KOPT-K1 (cell line): ENCODE data around the gene SURF6.
"Not testable (repeated sequence)": the region's sequence is repeated elsewhere in the genome, so short reads cannot be mapped to it uniquely, and the experiment has no call there.

Experiments
- H3K27ac ChIP-seq: fragments of 200-600 bp; sonication (generic); 2 replicates; pipeline ENCODE4 v1.5.1; 2016; ENCODE audit warnings: antibody characterized with exemption, mild to moderate bottlenecking, low read depth, low read length; ENCODE audit not compliant: poor library complexity, severe bottlenecking
- H3K36me3 ChIP-seq: fragments of 200-600 bp; sonication (generic); 2 replicates; pipeline ENCODE4 v1.5.1; 2017; ENCODE audit warnings: antibody characterized with exemption, mild to moderate bottlenecking, low read length, moderate library complexity; ENCODE audit not compliant: insufficient read depth
- H3K9me3 ChIP-seq: fragments of 200-600 bp; sonication (generic); 2 replicates; pipeline ENCODE4 v1.5.1; 2017; ENCODE audit warnings: antibody characterized with exemption, low read length, mild to moderate bottlenecking; ENCODE audit not compliant: insufficient read depth, poor library complexity, severe bottlenecking

Gene SURF6

DNA sequence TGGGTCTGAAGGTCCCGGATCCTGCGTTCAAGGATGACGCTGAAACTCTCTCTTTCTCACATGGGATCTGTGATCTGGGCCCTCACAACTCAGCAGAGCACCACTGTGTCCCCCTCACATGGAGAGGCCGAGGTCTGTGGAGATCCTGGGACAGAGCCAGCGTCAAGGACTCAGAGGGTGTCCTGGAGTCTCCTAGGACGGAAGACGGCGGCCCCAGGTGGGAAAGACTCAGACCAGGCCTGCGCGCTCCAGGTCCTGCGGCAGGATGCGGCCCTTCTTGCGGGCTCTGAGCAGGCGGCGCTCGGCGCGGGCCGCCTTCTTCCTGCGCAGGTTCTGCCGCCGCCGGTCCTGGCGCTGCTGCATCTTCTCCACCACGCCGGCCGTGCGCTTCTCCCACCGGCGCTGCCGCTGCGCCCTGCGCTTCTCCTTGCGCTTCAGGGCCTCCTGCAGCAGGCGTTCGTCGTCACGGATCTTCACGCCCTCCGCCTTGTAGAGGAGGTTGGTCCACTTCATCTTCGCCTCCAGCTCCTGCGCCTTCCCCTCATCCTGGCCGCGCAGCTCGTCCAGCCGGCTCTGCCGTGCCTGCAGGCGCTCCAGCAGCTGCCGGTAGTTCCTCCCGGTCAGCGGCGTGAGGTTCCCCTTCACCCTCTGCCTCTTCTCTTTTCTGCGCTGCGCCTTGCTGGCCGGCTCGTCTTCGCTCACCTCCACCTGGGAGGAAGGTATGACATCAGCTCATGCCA lies 4.2 kb downstream of the SURF6 start:
- no peaks in the 10 kb centered on the region for H3K9me3 ChIP-seq
- no peak overlapping the region for H3K27ac ChIP-seq
- peaks cover 50% of the 10 kb centered on the region for H3K36me3 ChIP-seq

DNA sequence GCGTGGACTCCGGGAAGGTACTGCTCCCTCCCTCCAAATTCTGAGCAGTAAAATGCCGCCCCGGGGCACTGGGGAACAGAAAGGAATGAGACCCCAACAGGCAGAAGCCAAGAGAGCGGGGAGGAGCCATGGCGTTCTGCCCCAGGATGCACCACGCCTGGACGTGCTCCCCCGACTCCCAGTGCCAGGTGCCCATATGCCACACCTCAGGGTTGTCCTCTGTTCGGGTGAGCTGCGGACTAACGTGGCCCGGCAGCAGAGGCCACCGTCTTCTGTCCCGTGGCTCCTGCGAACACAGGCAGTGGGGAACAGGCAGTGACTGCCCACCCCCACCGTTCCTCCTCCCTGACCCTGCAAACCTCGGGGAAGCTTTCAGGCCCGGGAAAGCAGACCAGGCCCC lies 4.8 kb downstream of the SURF6 start:
- no peak overlapping the region for H3K27ac ChIP-seq
- H3K36me3 ChIP-seq = peaks cover 50% of the 10 kb centered on the region
- H3K9me3 ChIP-seq = no peaks in the 10 kb centered on the region

DNA sequence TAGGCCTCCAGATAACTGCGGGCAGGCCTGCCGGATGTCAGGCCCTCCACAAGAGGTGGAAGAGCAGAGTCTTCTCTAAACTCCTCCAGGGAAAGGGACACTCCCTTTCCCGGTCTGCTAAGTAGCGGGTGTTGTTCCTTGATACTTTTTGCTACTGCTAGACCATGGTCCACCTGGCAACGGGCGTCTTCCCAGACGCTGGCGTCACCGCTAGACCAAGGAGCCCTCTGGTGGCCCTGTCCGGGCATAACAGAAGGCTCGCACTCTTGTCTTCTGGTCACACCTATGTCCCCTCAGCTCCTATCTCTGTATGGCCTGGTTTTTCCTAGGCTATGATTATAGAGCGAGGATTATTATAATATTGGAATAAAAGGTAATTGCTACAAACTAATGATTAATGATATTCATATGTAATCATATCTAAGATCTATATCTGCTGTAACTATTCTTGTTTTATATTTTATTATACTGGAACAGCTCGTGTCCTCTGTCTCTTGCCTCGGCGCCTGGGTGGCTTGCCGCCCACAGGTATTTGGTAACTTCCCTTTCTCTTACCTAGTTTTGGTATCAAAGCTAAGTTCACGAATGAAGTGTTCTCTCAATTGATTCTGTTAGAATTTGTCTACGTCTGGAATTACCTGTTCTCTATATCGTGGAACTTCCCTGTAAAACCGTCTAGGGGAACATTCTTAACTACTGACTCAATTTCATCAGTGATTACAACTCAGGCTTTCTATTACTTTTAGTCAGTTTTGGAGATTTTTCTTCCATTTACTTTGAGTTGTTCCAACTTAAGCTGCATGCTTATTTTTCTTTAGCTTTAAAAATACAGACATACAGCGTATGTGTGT lies 6.5 kb downstream of the SURF6 start:
- H3K9me3 ChIP-seq, H3K27ac ChIP-seq: not testable (repeated sequence)
- H3K36me3 ChIP-seq = peaks cover 49% of the 10 kb centered on the region

DNA sequence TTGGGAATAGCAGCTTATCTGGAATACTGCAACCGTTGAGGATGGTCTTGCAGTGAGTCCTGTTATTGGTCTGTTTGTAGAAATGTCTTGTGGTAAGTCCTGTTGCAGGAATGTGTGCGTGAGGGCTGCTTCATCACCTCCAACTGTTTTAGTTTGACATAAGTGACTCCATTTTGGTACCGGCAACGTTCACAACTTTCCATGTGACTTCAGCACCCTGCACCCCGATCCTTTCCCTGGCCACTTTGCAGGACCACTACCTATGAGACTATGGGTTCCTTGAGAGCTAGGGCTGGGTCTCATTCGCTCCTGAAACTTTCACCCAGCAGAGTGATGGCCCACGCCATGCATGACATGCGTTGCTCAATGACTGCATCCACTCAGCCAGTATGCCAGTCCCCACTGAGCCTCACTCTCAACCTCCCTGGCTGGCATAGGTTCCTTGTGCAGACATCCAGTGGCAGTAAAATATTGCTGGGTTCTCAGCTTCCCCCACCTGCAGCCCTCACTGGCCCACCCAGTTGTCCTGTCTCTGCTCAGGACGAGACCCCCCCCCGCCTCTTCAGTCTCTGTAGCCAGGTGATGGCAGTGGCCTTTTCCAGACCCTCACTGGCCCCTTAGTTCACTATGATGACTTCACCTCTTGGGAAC lies 8.0 kb downstream of the SURF6 start:
- peaks cover 33% of the 10 kb centered on the region for H3K36me3 ChIP-seq
- no peaks in the 10 kb centered on the region for H3K9me3 ChIP-seq
- no peak overlapping the region for H3K27ac ChIP-seq

DNA sequence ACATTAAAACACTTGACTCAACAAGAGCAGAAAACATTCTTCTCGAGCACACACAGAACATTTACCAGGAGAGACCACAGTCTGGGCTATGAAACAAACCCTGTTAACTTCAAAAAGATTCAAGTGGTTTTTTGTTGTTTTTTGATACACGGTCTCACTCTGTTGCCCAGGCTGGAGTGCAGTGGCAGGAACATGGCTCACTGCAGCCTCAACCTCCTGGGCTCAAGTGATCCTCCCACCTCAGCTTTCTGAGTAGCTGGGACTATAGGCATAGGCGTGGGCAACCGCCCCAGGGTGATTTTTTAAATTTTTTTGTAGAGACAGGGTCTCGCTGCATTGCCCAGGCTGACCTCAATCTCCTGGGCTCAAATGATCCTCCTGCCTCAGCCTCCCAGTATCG lies 9.0 kb downstream of the SURF6 start:
- not testable (repeated sequence) for H3K9me3 ChIP-seq, H3K27ac ChIP-seq
- H3K36me3 ChIP-seq = peaks cover 24% of the 10 kb centered on the region

DNA sequence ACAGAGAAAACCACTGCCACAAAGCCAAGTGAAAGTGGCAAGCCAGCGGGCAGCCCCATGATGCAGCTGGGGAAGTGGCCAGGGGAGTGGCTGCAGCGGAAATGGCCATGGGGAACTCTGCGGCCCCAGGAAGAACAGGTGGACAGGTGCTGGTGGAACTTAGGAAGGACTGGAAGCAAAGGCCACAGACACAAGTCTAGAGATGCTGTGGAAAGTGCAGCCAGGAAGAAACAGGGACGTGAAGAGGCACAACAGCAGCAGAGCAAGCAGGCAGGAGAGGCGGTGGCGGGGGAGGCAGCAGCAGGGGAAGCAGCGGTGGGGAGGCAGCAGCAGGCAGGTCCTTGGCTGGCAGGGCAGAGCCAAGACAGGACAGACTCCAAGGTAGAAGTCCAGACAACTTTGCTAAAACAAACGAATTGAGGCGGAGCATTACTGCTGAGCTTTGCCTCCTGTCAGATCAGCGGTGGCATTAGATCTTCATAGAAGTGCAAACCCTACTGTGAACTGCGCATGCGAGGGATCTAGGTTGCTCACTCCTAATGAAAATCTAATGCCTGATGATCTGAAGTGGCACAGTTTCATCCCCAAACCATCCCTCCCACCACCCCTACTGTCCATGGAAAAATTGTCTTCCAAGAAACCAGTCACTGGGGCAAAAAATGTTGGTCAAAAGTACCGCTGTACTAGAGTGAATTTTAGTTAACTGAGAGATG lies 11.8 kb downstream of the SURF6 start:
- Histone ChIP-seq H3K9me3 (no peaks in the 10 kb centered on the region), H3K36me3 (no peaks in the 10 kb centered on the region), H3K27ac (no peak overlapping the region)

DNA sequence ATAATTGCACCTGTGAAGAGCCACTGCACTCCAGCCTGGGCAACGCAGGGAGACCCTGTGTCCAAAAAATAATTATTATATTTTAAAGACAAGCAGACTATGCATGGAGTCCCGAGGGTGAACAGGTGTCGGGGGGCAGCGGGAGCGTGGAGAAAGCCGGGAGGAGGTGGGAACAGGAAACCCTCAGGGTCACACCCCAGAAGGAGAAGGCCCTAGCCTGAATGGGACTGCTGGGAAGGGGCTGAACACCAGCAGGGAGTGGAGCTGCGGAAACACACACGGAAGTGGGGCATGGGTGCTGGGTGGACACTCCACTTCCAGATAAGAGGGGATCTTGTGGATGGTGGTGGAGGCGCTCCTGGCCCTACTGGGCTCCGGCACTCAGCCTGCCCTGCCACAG lies 12.8 kb downstream of the SURF6 start:
- H3K36me3 ChIP-seq = no peaks in the 10 kb centered on the region
- H3K9me3 ChIP-seq = no peaks in the 10 kb centered on the region
- no peak overlapping the region for H3K27ac ChIP-seq

DNA sequence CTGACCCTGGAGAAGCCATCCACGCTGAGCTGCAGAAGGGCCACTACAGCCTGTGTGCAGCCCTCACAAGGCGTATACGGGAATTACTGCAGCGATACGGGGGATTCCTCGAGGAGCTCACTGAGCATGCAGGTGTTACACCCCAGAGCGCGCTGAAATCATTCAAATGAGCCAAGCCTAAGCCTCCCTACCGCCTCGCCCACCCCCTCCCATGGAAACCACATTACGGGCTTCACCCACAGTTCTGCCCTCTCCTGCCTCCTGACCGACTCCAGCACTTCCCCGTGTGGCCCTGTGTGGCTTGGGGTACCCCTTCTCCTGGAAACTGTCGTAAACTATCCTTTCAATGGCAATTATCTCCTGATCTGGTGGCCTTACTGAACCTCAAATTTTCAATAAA lies 13.3 kb downstream of the SURF6 start:
- H3K9me3 ChIP-seq = no peaks in the 10 kb centered on the region
- no peaks in the 10 kb centered on the region for H3K36me3 ChIP-seq

DNA sequence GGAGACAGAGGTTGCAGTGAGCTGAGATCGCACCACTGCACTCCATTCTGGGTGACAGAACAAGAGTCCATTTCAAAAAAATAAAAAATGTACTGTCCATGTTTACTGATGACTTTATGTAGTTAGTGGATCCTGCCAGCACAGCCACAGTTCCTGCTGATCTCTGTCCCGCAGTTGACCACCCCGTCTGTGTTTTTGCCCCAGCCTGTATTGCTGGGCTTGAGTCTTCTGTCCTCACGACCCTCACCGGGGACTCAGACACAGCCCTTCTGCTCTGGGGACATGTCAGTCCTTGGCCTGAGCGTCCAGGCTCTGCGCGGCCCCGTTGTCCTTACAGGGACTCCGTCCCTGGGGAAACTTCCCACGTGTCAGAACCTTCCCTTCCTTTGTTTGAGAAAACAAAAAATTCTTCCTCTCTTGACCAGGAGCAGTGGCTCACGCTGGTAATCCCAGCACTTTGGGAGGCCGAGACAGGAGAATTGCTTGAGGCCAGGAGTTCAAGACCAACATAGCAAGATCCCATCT lies 14.5 kb downstream of the SURF6 start:
- H3K27ac ChIP-seq = no peak overlapping the region
- H3K9me3 ChIP-seq = no peaks in the 10 kb centered on the region
- no peaks in the 10 kb centered on the region for H3K36me3 ChIP-seq

More for the DNA sequence above, 13.3 kb downstream of the SURF6 start:
- no peak overlapping the region for H3K27ac ChIP-seq

DNA sequence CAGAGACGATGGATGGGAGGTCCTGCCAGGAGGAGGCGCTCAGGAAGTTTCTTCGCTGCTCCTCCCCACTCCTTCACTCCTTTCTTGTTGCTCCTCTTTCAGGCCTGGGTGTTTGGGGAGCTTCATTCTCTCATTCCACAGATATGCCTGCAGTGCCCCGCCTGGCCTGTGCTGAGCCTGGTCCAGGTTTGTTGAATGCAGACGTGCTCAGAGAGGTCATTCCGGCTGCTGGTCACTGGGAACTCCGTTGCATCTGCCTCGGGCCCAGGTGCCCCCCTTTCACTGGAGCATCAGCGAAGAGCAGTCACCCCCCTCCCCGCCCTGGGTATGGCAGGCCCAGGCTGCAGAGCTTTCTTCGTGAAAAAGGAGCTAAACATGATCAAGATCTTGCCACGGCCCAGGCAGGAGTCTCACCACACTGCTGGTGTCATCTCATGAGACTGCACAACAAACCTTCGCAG lies 15.5 kb downstream of the SURF6 start:
- no peak overlapping the region for H3K27ac ChIP-seq
- H3K9me3 ChIP-seq = no peaks in the 10 kb centered on the region
- H3K36me3 ChIP-seq = no peaks in the 10 kb centered on the region

DNA sequence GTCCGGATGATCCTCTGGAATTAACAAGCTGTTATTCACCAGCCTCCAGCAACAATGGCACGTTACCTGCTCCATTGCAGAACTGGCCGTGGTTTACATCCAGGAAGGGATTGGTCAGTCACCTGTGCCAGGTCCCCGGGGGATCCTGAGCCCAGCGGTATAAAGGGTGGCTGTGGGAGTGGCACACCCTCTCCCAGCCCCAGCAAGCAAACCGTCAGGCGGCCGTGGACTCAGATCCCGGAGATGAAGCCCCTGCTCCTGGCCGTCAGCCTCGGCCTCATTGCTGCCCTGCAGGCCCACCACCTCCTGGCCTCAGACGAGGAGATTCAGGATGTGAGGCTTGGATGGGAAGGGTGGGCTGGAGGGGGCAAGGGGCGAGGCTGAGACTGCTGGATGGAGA lies 18.4 kb downstream of the SURF6 start:
- not testable (repeated sequence) for H3K36me3 ChIP-seq, H3K9me3 ChIP-seq, H3K27ac ChIP-seq

DNA sequence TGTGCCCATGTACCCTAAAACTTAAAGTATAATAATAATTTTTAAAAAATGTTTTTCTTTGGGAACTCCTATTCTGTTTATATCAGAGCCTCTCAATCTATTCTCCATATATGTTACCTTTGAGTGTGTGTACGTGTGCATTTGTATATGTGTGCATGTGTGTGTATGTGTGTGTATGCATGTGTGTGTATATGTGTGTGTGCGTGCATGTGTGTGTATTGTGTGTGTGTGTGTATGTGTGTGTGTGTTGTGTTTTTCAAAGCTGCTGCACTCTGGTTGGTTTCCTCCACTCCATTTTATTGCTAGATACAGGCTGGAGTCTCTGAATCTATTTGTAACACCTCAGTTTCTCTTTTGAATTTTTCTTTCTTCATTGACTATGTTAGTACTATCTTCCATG lies 20.0 kb downstream of the SURF6 start:
- Histone ChIP-seq H3K36me3 (no peaks in the 10 kb centered on the region), H3K27ac (no peak overlapping the region), H3K9me3 (no peaks in the 10 kb centered on the region)

DNA sequence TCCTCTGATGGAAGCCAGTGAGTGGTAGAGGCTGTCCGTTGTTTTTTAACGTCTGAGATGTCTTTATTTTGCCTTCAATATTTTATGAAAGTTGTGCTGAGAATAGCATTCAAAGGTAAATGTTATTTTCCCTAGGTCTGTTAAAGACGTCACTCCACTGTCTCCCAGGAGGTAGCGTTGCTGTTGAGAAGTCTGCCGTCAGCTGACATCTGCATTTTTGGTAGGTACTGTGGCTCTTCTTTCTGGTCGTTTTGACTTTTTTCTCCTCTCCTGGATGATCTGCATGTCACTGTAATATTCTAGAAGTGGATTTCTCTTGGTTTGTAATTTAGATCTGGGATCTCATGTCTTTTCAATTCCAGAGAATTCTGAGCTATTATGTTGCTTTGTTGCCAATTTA lies 26.4 kb downstream of the SURF6 start:
- Histone ChIP-seq H3K36me3 (no peaks in the 10 kb centered on the region), H3K9me3 (peaks cover 4% of the 10 kb centered on the region), H3K27ac (no peak overlapping the region)

DNA sequence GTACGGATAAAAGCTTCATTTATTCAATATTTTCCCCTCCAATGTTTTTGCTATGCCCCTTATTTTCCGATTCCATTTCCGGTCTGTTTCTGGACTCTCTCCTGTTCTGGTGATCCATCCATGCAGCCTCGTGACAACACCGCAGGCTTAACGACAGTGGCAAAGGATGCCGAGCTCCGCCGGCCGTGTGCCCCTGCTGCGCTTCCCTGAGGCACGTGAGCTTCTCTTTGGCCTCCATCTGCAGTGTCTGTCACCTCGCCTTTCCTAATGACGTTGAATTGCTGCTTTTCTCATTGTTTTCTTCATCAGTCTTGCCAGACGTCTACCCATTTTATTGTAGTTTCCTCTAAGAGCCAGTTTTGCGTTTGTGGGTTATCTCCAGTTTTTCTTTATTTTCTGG lies 28.7 kb downstream of the SURF6 start:
- peaks cover 4% of the 10 kb centered on the region for H3K9me3 ChIP-seq
- H3K36me3 ChIP-seq = no peaks in the 10 kb centered on the region
- H3K27ac ChIP-seq = no peak overlapping the region
